VCaP (cell line): Measurements from ENCODE around the gene KLHL21.

Source experiments
- H3K27ac ChIP-seq: fragments of 450-650 bp; 2 replicates; pipeline ENCODE4 v1.5.1; 2017
- TF ChIP-seq, protein P1 (sequence below): fragments of 450-650 bp; conservative IDR thresholded peaks from 2 replicates; pipeline ENCODE4 v1.5.1; 2017; ENCODE audit warnings: mild to moderate bottlenecking, moderate library complexity

The KLHL21 gene

GRCh38 chr1:6582370-6582769, 20.3 kb downstream of the KLHL21 start:
- peak overlapping the region; percentile 84 for H3K27ac ChIP-seq
- TF ChIP-seq, protein P1, sequence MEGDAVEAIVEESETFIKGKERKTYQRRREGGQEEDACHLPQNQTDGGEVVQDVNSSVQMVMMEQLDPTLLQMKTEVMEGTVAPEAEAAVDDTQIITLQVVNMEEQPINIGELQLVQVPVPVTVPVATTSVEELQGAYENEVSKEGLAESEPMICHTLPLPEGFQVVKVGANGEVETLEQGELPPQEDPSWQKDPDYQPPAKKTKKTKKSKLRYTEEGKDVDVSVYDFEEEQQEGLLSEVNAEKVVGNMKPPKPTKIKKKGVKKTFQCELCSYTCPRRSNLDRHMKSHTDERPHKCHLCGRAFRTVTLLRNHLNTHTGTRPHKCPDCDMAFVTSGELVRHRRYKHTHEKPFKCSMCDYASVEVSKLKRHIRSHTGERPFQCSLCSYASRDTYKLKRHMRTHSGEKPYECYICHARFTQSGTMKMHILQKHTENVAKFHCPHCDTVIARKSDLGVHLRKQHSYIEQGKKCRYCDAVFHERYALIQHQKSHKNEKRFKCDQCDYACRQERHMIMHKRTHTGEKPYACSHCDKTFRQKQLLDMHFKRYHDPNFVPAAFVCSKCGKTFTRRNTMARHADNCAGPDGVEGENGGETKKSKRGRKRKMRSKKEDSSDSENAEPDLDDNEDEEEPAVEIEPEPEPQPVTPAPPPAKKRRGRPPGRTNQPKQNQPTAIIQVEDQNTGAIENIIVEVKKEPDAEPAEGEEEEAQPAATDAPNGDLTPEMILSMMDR = no peak

DNA sequence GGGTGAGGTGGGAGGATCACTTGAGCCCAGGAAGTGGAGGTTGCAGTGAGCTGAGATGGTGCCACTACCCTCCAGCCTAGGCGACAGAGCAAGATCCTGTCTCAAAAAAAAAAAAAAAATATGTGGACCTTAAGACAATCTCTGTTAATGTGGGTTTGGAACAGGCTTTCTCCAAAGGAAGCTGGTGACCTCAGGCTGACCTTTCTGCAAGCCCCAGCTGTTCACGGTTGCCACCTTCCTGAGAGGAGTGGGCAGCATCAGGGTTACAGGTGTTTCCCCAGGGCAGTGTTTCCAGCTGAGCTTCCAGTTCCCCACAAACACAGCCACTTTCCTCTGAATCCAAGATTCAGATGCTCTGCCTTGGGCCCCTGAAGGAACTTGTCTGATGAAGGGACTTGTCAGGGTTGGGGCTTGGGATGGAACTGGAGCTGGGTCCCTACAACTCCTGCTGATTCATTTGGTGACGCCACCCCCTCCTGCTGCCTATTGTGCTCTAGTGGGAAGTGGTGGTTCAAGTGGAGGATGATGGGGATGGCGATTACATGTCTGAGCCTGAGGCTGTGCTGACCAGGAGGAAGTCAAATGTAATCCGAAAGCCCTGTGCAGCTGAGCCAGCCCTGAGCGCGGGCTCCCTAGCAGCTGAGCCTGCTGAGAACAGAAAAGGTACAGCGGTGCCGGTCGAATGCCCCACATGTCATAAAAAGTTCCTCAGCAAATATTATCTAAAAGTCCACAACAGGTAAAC, 20.9 kb downstream of the KLHL21 start:
- H3K27ac ChIP-seq = peak overlapping the region; percentile 84
- TF ChIP-seq, protein P1 = no peak

DNA sequence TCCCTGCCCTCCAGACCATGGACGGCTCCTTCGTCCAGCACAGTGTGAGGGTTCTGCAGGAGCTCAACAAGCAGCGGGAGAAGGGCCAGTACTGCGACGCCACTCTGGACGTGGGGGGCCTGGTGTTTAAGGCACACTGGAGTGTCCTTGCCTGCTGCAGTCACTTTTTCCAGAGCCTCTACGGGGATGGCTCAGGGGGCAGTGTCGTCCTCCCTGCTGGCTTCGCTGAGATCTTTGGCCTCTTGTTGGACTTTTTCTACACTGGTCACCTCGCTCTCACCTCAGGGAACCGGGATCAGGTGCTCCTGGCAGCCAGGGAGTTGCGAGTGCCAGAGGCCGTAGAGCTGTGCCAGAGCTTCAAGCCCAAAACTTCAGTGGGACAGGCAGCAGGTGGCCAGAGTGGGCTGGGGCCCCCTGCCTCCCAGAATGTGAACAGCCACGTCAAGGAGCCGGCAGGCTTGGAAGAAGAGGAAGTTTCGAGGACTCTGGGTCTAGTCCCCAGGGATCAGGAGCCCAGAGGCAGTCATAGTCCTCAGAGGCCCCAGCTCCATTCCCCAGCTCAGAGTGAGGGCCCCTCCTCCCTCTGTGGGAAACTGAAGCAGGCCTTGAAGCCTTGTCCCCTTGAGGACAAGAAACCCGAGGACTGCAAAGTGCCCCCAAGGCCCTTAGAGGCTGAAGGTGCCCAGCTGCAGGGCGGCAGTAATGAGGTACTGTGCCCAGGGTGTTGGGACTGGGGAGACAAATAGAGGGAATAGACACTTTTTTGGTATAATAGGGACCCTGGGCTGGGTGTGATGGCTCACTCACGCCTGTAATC, 21.9 kb downstream of the KLHL21 start:
- TF ChIP-seq, protein P1 = no peak
- peak overlapping the region; percentile 84 for H3K27ac ChIP-seq

DNA sequence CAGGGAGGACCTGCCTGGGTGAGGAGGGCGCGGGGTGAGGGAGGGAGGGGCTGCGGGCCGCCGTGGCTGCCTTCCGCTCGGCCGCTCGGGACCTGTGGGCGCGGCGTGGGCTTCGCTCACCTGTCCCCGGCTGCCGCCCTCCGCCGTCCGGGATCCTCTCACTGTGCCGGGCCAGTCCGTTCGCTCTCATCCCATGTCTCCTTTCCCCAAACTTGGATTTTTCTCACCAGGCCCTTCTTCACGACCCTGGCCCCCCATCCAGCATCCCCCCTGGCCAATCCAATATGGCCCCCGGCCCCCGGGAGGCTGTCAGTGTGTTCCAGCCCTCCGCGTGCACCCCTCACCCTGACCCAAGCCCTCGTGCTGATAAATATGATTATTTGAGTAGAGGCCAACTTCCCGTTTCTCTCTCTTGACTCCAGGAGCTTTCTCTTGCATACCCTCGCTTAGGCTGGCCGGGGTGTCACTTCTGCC, 22.5 kb downstream of the KLHL21 start:
- H3K27ac ChIP-seq = peak overlapping the region; percentile 84
- TF ChIP-seq, protein P1 = no peak

GRCh38 chr1:6579374-6580118, 23.1 kb downstream of the KLHL21 start, which contains the start of gene ZBTB48:
ZBTB48 (plus strand) TSS chr1:6579994; CDS start chr1:6580610, 616 bp downstream.
- peak within 1 kb of the TSS; percentile 84 for H3K27ac ChIP-seq
- TF ChIP-seq, protein P1 = no peak

DNA sequence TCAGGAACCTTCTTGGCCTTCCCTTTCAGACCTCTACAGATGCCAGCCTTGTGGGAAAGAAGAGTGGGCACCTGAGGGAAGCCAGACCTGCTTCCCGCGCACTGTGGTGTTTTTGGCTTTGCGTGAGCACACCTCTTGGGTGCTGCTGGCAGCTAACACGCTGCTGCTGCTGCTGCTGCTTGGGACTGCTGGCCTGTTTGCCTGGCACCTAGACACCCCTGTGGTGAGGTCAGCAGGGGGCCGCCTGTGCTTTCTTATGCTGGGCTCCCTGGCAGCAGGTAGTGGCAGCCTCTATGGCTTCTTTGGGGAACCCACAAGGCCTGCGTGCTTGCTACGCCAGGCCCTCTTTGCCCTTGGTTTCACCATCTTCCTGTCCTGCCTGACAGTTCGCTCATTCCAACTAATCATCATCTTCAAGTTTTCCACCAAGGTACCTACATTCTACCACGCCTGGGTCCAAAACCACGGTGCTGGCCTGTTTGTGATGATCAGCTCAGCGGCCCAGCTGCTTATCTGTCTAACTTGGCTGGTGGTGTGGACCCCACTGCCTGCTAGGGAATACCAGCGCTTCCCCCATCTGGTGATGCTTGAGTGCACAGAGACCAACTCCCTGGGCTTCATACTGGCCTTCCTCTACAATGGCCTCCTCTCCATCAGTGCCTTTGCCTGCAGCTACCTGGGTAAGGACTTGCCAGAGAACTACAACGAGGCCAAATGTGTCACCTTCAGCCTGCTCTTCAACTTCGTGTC, 23.9 kb downstream of the KLHL21 start:
- H3K27ac ChIP-seq = peak overlapping the region; percentile 84
- TF ChIP-seq, protein P1 = no peak
